ENCODE data around the gene TMEM178A.
"Not testable (repeated sequence)": the region's sequence is repeated elsewhere in the genome, so short reads cannot be mapped to it uniquely, and the experiment has no call there.

Gene TMEM178A

DNA sequence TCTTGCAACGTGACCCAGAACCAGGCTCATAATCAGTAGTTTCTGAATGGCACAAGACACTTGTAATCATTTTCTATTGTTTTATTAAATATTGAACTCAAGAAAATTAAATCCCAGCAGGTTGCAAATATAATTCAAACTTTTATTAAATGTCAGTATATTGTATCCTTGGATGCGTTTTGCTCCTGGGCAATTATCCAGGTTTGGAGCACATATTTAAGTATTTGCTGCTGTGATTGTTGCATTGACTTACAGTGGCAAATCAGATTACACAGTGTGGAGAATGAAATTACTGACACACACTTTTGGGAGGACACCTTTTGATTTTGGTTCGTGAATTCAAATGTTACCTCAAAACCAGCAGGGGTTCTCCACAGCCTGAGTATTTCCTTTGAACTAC is 27.1 kb upstream of the TMEM178A start:
- Mint-ChIP-seq H3K9me3 (no peaks in the 10 kb centered on the region), H3K4me1 (ENCODE audit: low read depth) (no peaks in the 10 kb centered on the region), H3K27ac (no peak overlapping the region), H3K4me3 (no peak overlapping the region), H3K27me3 (ENCODE audit: low read depth) (no peaks in the 10 kb centered on the region), H3K36me3 (ENCODE audit: low read depth) (no peaks in the 10 kb centered on the region)

GRCh38 chr2:39640107-39640506 is 25.6 kb upstream of the TMEM178A start:
- no peaks in the 10 kb centered on the region for H3K27me3 Mint-ChIP-seq (ENCODE audit: low read depth)

DNA sequence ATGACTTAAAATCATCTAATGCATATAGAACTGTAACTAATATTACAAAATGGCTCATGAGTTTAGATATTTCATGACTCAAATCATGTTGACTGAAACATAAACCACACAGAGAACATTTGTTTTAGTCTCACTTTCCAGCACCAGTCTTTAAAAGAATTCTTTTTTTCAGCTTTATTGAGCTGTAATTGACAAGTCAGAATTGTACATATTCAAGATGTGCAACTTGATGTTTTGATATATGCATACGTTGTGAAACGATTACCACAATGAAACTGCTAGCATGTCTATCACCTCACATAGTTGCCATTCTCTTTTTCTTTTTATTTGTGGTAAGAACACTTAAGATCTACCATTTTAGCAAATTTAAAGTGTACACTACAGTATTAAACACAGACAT is 25.0 kb upstream of the TMEM178A start:
- no peak overlapping the region for H3K4me3 Mint-ChIP-seq
- no peaks in the 10 kb centered on the region for H3K27me3 Mint-ChIP-seq (ENCODE audit: low read depth)
- H3K4me1 Mint-ChIP-seq (ENCODE audit: low read depth), result no peaks in the 10 kb centered on the region

More at GRCh38 chr2:39640107-39640506, 25.6 kb upstream of the TMEM178A start:
- Mint-ChIP-seq H3K27ac (no peak overlapping the region), H3K36me3 (ENCODE audit: low read depth) (no peaks in the 10 kb centered on the region), H3K4me3 (no peak overlapping the region), H3K9me3 (no peaks in the 10 kb centered on the region), H3K4me1 (ENCODE audit: low read depth) (no peaks in the 10 kb centered on the region)

DNA sequence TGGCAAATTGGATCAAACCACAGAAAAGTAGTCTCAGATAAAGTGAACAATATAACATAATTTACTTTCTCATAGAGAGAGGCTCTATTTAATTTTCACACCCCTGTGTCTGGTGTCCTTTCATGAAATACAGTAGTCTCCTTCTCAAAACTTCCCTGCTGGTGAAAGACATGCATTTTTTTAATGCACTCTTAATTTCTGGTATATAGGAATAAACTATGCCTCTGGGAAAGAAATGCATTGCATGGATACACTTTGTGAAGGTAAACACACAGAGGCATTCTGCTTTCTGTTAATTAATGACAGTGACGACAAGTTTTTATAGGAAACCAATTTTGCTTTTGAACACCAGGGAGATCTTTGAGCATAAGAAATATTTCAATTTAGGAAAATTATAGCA is 24.1 kb upstream of the TMEM178A start:
- no peaks in the 10 kb centered on the region for H3K27me3 Mint-ChIP-seq (ENCODE audit: low read depth)
- no peak overlapping the region for H3K4me3 Mint-ChIP-seq
- H3K9me3 Mint-ChIP-seq, result no peaks in the 10 kb centered on the region
- H3K27ac Mint-ChIP-seq, result no peak overlapping the region
- no peaks in the 10 kb centered on the region for H3K36me3 Mint-ChIP-seq (ENCODE audit: low read depth)
- no peaks in the 10 kb centered on the region for H3K4me1 Mint-ChIP-seq (ENCODE audit: low read depth)

More for the DNA sequence above, 25.0 kb upstream of the TMEM178A start:
- Mint-ChIP-seq H3K27ac (no peak overlapping the region), H3K9me3 (no peaks in the 10 kb centered on the region), H3K36me3 (ENCODE audit: low read depth) (no peaks in the 10 kb centered on the region)

- no peak overlapping the region for H3K27ac Mint-ChIP-seq
- H3K36me3 Mint-ChIP-seq (ENCODE audit: low read depth), result no peaks in the 10 kb centered on the region
- H3K4me3 Mint-ChIP-seq, result no peak overlapping the region
- no peaks in the 10 kb centered on the region for H3K9me3 Mint-ChIP-seq
- H3K4me1 Mint-ChIP-seq (ENCODE audit: low read depth), result no peaks in the 10 kb centered on the region
- H3K27me3 Mint-ChIP-seq (ENCODE audit: low read depth), result no peaks in the 10 kb centered on the region
Observed at GRCh38 chr2:39642051-39642718, 23.5 kb upstream of the TMEM178A start.

- H3K27ac Mint-ChIP-seq, result no peak overlapping the region
- no peaks in the 10 kb centered on the region for H3K36me3 Mint-ChIP-seq (ENCODE audit: low read depth)
- H3K4me3 Mint-ChIP-seq, result no peak overlapping the region
- H3K27me3 Mint-ChIP-seq (ENCODE audit: low read depth), result no peaks in the 10 kb centered on the region
- H3K4me1 Mint-ChIP-seq (ENCODE audit: low read depth), result no peaks in the 10 kb centered on the region
- no peaks in the 10 kb centered on the region for H3K9me3 Mint-ChIP-seq
Observed at GRCh38 chr2:39645826-39646225, 19.9 kb upstream of the TMEM178A start.

- Mint-ChIP-seq H3K27me3 (ENCODE audit: low read depth) (no peaks in the 10 kb centered on the region), H3K9me3 (no peaks in the 10 kb centered on the region), H3K4me1 (ENCODE audit: low read depth) (no peaks in the 10 kb centered on the region), H3K36me3 (ENCODE audit: low read depth) (no peaks in the 10 kb centered on the region), H3K27ac (no peak overlapping the region), H3K4me3 (no peak overlapping the region)
Observed at GRCh38 chr2:39646267-39646666, 19.4 kb upstream of the TMEM178A start.

DNA sequence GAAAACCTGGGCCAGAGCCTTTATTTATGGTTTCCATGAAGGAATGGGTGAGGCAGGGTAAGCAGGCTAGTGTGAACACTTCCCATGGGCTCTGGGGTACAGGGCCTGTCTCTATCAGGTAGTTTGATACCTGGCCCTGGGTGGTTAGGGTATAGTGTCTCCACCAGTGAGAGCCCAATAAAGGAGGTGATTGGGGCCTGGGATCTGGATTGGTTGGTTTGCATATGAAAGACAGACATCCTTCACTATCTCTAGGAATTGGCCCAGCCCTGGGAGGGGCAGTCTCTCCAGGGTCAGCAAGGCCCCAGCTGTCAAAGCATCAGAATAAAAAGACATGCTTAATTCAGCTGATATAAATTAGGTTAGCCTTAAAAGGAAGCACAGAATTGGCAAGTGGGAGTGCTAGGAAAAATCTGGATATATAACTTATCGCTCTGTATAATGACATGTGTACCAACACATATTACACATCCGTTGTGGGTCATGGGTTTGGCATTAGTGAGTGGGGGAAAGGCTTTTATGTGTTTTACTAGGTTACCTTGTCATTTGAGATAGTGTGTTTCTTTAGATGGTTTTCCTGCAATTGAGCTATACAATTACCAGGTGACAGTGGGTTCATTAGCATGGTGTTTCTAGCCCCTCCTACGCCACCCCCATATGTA is 18.5 kb upstream of the TMEM178A start:
- Mint-ChIP-seq H3K4me1 (ENCODE audit: low read depth) (no peaks in the 10 kb centered on the region), H3K36me3 (ENCODE audit: low read depth) (no peaks in the 10 kb centered on the region), H3K9me3 (no peaks in the 10 kb centered on the region), H3K27me3 (ENCODE audit: low read depth) (no peaks in the 10 kb centered on the region), H3K27ac (no peak overlapping the region), H3K4me3 (no peak overlapping the region)

DNA sequence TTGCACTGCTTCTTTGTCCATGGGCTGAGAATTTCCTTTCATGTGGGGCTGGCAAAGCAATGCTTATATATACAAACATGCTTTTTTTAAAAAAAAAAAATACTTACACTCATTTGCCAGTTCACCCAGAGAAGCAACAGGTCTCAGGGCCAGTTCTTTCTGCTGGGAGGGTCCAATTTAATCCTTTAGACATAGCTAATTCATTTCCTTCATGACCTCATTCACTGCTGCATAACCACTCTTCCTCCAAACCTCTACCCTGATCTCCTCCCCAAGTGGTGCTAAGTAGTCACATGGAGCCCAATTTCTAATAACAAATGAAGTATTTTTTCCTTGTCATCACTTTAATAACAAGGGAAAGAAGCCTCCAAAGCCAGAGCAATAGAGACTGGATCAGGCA is 17.1 kb upstream of the TMEM178A start:
- no peak overlapping the region for H3K4me3 Mint-ChIP-seq
- no peak overlapping the region for H3K27ac Mint-ChIP-seq
- H3K36me3 Mint-ChIP-seq (ENCODE audit: low read depth), result no peaks in the 10 kb centered on the region
- no peaks in the 10 kb centered on the region for H3K4me1 Mint-ChIP-seq (ENCODE audit: low read depth)
- peaks cover 8% of the 10 kb centered on the region for H3K9me3 Mint-ChIP-seq
- H3K27me3 Mint-ChIP-seq (ENCODE audit: low read depth), result no peaks in the 10 kb centered on the region

GRCh38 chr2:39649511-39649910 is 16.2 kb upstream of the TMEM178A start:
- Mint-ChIP-seq H3K27ac (no peak overlapping the region), H3K9me3 (peaks cover 13% of the 10 kb centered on the region), H3K27me3 (ENCODE audit: low read depth) (no peaks in the 10 kb centered on the region), H3K4me1 (ENCODE audit: low read depth) (no peaks in the 10 kb centered on the region), H3K36me3 (ENCODE audit: low read depth) (no peaks in the 10 kb centered on the region), H3K4me3 (no peak overlapping the region)

DNA sequence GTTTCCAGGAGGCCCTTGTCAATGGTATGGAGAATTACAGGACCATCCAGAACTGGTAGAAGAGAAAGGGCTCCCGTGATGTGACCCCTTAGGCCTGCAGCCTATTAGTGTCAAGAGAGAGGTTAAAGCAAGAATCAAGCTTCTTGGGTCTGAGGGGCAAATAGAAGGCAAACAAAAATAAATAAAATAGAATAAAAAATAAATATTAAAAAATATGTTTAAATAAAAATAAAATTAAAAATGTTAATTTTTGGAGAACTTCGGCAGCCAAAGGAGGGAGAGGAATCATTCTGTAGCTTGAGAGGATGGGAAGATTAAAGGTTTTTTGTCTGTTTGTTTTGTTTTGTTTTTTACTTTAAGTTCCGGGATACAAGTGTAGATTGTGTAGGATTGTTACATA is 15.2 kb upstream of the TMEM178A start:
- Mint-ChIP-seq H3K27ac (no peak overlapping the region), H3K9me3 (peaks cover 13% of the 10 kb centered on the region), H3K4me1 (ENCODE audit: low read depth) (no peaks in the 10 kb centered on the region), H3K36me3 (ENCODE audit: low read depth) (no peaks in the 10 kb centered on the region), H3K27me3 (ENCODE audit: low read depth) (no peaks in the 10 kb centered on the region), H3K4me3 (no peak overlapping the region)

DNA sequence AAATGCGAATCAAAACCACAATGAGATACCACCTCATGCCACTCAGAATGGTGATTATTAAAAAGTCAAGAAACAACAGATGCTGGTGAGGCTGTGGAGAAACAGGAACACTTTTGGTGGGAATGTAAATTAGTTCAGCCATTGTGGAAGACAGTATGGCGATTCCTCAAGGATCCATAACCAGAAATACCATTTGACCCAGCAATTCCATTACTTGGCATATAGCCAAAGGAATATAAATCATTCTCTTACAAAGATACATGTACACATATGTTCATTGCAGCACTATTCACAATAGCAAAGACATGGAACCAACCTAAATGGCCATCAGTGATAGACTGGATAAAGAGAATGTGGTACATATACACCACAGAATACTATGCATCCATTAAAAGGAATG is 9.5 kb upstream of the TMEM178A start:
- H3K27me3 Mint-ChIP-seq (ENCODE audit: low read depth); H3K4me3 Mint-ChIP-seq; H3K4me1 Mint-ChIP-seq (ENCODE audit: low read depth); H3K27ac Mint-ChIP-seq; H3K36me3 Mint-ChIP-seq (ENCODE audit: low read depth): not testable (repeated sequence)
- peaks cover 13% of the 10 kb centered on the region for H3K9me3 Mint-ChIP-seq

DNA sequence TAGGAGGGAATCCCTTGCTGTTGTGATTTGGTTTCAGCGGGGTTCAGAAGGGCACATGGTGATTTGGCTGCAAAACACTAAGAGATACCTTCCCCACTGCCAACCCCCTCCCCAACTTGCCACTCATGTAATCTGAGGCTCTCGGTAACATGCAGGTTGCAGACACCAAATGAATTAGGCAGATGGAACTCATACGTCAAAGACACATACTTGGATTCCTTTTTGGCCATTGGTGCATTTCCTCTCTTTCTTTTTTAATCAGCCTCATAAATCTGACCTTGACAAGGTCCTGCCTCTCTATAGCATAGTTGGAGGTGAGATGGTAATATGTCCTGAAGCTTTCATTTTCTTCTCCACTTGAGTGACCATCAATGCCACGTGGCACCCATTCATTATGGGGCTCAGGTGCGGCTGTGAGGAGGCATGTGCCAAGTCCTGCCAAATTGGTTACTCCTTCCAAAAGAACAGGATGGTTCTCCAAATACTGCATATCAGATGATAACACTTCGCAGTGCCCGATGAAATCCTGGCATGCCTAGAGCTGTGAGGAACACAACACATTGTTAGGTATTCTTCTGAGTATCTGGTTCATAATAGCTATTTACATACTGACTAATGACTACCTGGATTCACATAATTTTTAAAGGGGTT is 8.3 kb upstream of the TMEM178A start:
- H3K4me3 Mint-ChIP-seq, result no peak overlapping the region
- no peak overlapping the region for H3K27ac Mint-ChIP-seq
- H3K36me3 Mint-ChIP-seq (ENCODE audit: low read depth), result no peaks in the 10 kb centered on the region
- H3K9me3 Mint-ChIP-seq, result peaks cover 13% of the 10 kb centered on the region
- H3K4me1 Mint-ChIP-seq (ENCODE audit: low read depth), result no peaks in the 10 kb centered on the region
- peaks cover 10% of the 10 kb centered on the region for H3K27me3 Mint-ChIP-seq (ENCODE audit: low read depth)

DNA sequence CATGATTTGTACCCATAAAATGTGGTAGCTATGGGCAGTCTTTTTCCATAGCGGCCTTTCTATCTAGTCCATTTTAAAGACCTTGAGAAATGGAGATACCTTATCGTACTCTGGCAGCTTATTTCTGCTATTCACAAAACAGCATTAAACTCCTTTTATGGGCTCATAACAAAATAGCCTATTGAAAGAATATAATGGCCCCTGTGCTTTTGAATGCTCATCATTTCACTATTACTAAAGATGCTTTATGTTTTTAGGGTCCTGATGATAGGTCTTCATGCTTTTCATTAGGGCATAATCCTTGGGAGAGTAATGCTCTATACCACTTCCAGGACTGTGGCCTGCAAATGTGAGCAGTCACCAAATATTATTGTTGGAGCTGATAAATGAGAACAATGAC is 7.3 kb upstream of the TMEM178A start:
- no peaks in the 10 kb centered on the region for H3K36me3 Mint-ChIP-seq (ENCODE audit: low read depth)
- H3K9me3 Mint-ChIP-seq, result peaks cover 7% of the 10 kb centered on the region
- no peak overlapping the region for H3K27ac Mint-ChIP-seq
- H3K4me1 Mint-ChIP-seq (ENCODE audit: low read depth), result no peaks in the 10 kb centered on the region
- H3K27me3 Mint-ChIP-seq (ENCODE audit: low read depth), result peaks cover 20% of the 10 kb centered on the region
- no peak overlapping the region for H3K4me3 Mint-ChIP-seq

Measured in T-helper 1 cell treated with Interleukin-12 subunit alpha and Interleukin-12 subunit beta and Interleukin-4 antibody, amounts not matched to agents 30 μg/mL and 1 μg/mL, for 36 hours (primary cell).